HEK293 (cell line): ENCODE results near the gene UFL1.

Experiments used
- CTCF ChIA-PET: fragments of 350-600 bp; formaldehyde crosslinking; extraction: SDS; loops from one replicate; lab custom pipeline; 2021; ENCODE audit warnings: antibody characterized with exemption; lab: Yijun Ruan, JAX
- POLR2A ChIA-PET: fragments of 300-600 bp; formaldehyde crosslinking; extraction: SDS; loops from one replicate; lab custom pipeline; 2020; ENCODE audit warnings: antibody characterized with exemption, inconsistent platforms; lab: Yijun Ruan, JAX
- H3K27ac ChIP-seq: fragments of 200-500 bp; sonication (Bioruptor generic); 2 replicates; pipeline ENCODE4 v1.5.1; 2014; ENCODE audit warnings: low read depth, low read length, control low read depth, inconsistent platforms; ENCODE audit errors: extremely low read depth
- H3K36me3 ChIP-seq, 2 experiments: fragments of 200-500 bp in 1 of 2; sonication (Bioruptor generic) in 1 of 2; 1 replicate in 1 of 2; 2 replicates in 1 of 2; pipeline ENCODE4 v1.5.1; 2014 to 2017; ENCODE audit warnings: inconsistent platforms in 2 of 2, low read length in 2 of 2; ENCODE audit not compliant: control insufficient read depth in 2 of 2, insufficient read depth in 1 of 2
- H3K4me1 ChIP-seq: fragments of 200-500 bp; sonication (Bioruptor generic); 2 replicates; pipeline ENCODE4 v1.5.1; 2014; ENCODE audit warnings: mild to moderate bottlenecking, low read length, inconsistent platforms; ENCODE audit not compliant: control insufficient read depth, insufficient read depth
- H3K4me3 ChIP-seq: 2 replicates; pipeline ENCODE4 v1.5.1; 2011; ENCODE audit warnings: low read depth, mild to moderate bottlenecking, control low read depth, low read length, moderate library complexity
- H3K9me3 ChIP-seq: fragments of 200-500 bp; sonication (Bioruptor generic); 2 replicates; pipeline ENCODE4 v1.5.1; 2014; ENCODE audit warnings: low read depth, low read length, inconsistent platforms; ENCODE audit not compliant: control insufficient read depth, insufficient read depth
- GLIS1 ChIP-seq: fragments of 450-650 bp; formaldehyde crosslinking; IDR thresholded peaks from 2 replicates; pipeline ENCODE4 v1.5.1; 2016; ENCODE audit warnings: missing biosample characterization, missing genetic modification characterization
- KLF8 ChIP-seq: fragments of 450-650 bp; formaldehyde crosslinking; IDR thresholded peaks from 2 replicates; pipeline ENCODE4 v1.5.1; 2016; ENCODE audit warnings: missing biosample characterization, missing genetic modification characterization
- KLF9 ChIP-seq: fragments of 450-650 bp; formaldehyde crosslinking; IDR thresholded peaks from 2 replicates; pipeline ENCODE4 v1.5.1; 2016; ENCODE audit warnings: missing biosample characterization, missing genetic modification characterization, low read depth
- MEIS1 ChIP-seq: sonication (generic); formaldehyde crosslinking; IDR thresholded peaks from 2 replicates; pipeline ENCODE4 v1.8.1; 2022; ENCODE audit warnings: missing genetic modification reagents, mild to moderate bottlenecking, borderline replicate concordance
- MYNN ChIP-seq: fragments of 450-650 bp; formaldehyde crosslinking; IDR thresholded peaks from 2 replicates; pipeline ENCODE4 v1.5.1; 2016; ENCODE audit warnings: missing biosample characterization, missing genetic modification characterization, borderline replicate concordance
- PRDM2 ChIP-seq: fragments of 450-650 bp; formaldehyde crosslinking; IDR thresholded peaks from 2 replicates; pipeline ENCODE4 v1.5.1; 2016; ENCODE audit warnings: missing biosample characterization, missing genetic modification characterization, borderline replicate concordance
- SP2 ChIP-seq: fragments of 450-650 bp; formaldehyde crosslinking; IDR thresholded peaks from 2 replicates; pipeline ENCODE4 v1.5.1; 2016; ENCODE audit warnings: missing biosample characterization, missing genetic modification characterization
- SP7 ChIP-seq: fragments of 450-650 bp; formaldehyde crosslinking; IDR thresholded peaks from 2 replicates; pipeline ENCODE4 v1.5.1; 2016; ENCODE audit warnings: missing biosample characterization, missing genetic modification characterization
- TCF7L2 ChIP-seq: IDR thresholded peaks from 2 replicates; pipeline ENCODE4 v1.6.1; 2011; ENCODE audit warnings: low read depth, mild to moderate bottlenecking, inconsistent platforms, low read length, moderate library complexity, borderline replicate concordance
- YY2 ChIP-seq: fragments of 450-650 bp; formaldehyde crosslinking; IDR thresholded peaks from 2 replicates; pipeline ENCODE4 v1.5.1; 2016; ENCODE audit warnings: missing biosample characterization, missing genetic modification characterization
- ZBTB17 ChIP-seq: fragments of 450-650 bp; formaldehyde crosslinking; IDR thresholded peaks from 2 replicates; pipeline ENCODE4 v1.5.1; 2016; ENCODE audit warnings: missing biosample characterization, missing genetic modification characterization
- ZBTB48 ChIP-seq: fragments of 450-650 bp; formaldehyde crosslinking; IDR thresholded peaks from 2 replicates; pipeline ENCODE4 v1.5.1; 2016; ENCODE audit warnings: missing biosample characterization, missing genetic modification characterization
- ZFP69B ChIP-seq: fragments of 450-650 bp; formaldehyde crosslinking; IDR thresholded peaks from 2 replicates; pipeline ENCODE4 v1.5.1; 2016; ENCODE audit warnings: missing biosample characterization, missing genetic modification characterization
- ZNF169 ChIP-seq: fragments of 450-650 bp; formaldehyde crosslinking; IDR thresholded peaks from 2 replicates; pipeline ENCODE4 v1.5.1; 2016; ENCODE audit warnings: missing biosample characterization, missing genetic modification characterization
- ZNF221 ChIP-seq: fragments of 450-650 bp; formaldehyde crosslinking; IDR thresholded peaks from 2 replicates; pipeline ENCODE4 v1.5.1; 2017; ENCODE audit warnings: missing biosample characterization, missing genetic modification characterization, borderline replicate concordance
- ZNF223 ChIP-seq: fragments of 450-650 bp; formaldehyde crosslinking; IDR thresholded peaks from 2 replicates; pipeline ENCODE4 v1.5.1; 2016; ENCODE audit warnings: missing biosample characterization, missing genetic modification characterization
- ZNF274 ChIP-seq, 2 experiments: fragments of 200-500 bp in 1 of 2; fragments of 450-650 bp in 1 of 2; sonication (Bioruptor generic) in 1 of 2; formaldehyde crosslinking in 1 of 2; IDR thresholded peaks; 2 replicates each; pipeline versions ENCODE4 v1.5.1 to v1.6.1; 2014 to 2016; ENCODE audit warnings: borderline replicate concordance in 1 of 2, inconsistent platforms in 1 of 2, low read length in 1 of 2, missing biosample characterization in 1 of 2, missing genetic modification characterization in 1 of 2
- ZNF37A ChIP-seq: fragments of 450-650 bp; IDR thresholded peaks from 2 replicates; pipeline ENCODE4 v1.5.1; 2018; ENCODE audit warnings: missing biosample characterization, missing genetic modification characterization
- ZNF449 ChIP-seq: fragments of 450-650 bp; formaldehyde crosslinking; IDR thresholded peaks from 2 replicates; pipeline ENCODE4 v1.5.1; 2017; ENCODE audit warnings: missing biosample characterization, mild to moderate bottlenecking, missing genetic modification characterization, moderate library complexity
- ZNF521 ChIP-seq: fragments of 450-650 bp; formaldehyde crosslinking; IDR thresholded peaks from 2 replicates; pipeline ENCODE4 v1.5.1; 2017; ENCODE audit warnings: missing biosample characterization, mild to moderate bottlenecking, missing genetic modification characterization
- ZNF629 ChIP-seq: fragments of 450-650 bp; formaldehyde crosslinking; IDR thresholded peaks from 2 replicates; pipeline ENCODE4 v1.5.1; 2017; ENCODE audit warnings: missing biosample characterization, missing genetic modification characterization
- ZNF639 ChIP-seq: fragments of 450-650 bp; formaldehyde crosslinking; IDR thresholded peaks from 2 replicates; pipeline ENCODE4 v1.5.1; 2016; ENCODE audit warnings: missing biosample characterization, missing genetic modification characterization
- ZNF654 ChIP-seq: fragments of 450-650 bp; formaldehyde crosslinking; IDR thresholded peaks from 2 replicates; pipeline ENCODE4 v1.5.1; 2016; ENCODE audit warnings: low read depth, missing biosample characterization, missing genetic modification characterization
- ZNF664 ChIP-seq: fragments of 450-650 bp; formaldehyde crosslinking; IDR thresholded peaks from 2 replicates; pipeline ENCODE4 v1.5.1; 2016; ENCODE audit warnings: missing biosample characterization, missing genetic modification characterization
- ZNF768 ChIP-seq: fragments of 450-650 bp; formaldehyde crosslinking; IDR thresholded peaks from 2 replicates; pipeline ENCODE4 v1.5.1; 2018; ENCODE audit warnings: missing biosample characterization, mild to moderate bottlenecking, missing genetic modification characterization
- ZSCAN4 ChIP-seq: fragments of 450-650 bp; formaldehyde crosslinking; IDR thresholded peaks from 2 replicates; pipeline ENCODE4 v1.5.1; 2017; ENCODE audit warnings: missing biosample characterization, missing genetic modification characterization
- TF ChIP-seq, protein P1 (sequence below): fragments of 450-650 bp; formaldehyde crosslinking; IDR thresholded peaks from 2 replicates; pipeline ENCODE4 v1.5.1; 2016; ENCODE audit warnings: missing biosample characterization, missing genetic modification characterization

UFL1 gene

GRCh38 chr6:96521644-96522464, at the start of gene UFL1:
Gene UFL1, plus strand, starts transcription at chr6:96521806. Its CDS starts 68 bp downstream, at chr6:96521874.
- POLR2A ChIA-PET: interaction anchor here (0.7 to 2.0 kb wide), 3 partner anchors 10 to 403 kb away, joined by 3 to 7 read pairs (median 7); partner anchors contain the start of gene KLHL32
- peak within 1 kb of the TSS; percentile 90 for H3K27ac ChIP-seq
- TF ChIP-seq ZFP69B (no peak), PRDM2 (tag by site-specific recombination) (no peak), ZNF768 (tag by site-specific recombination) (no peak), ZNF449 (tag by site-specific recombination) (peak; percentile 54), ZNF169 (no peak), ZNF274 (IDR thresholded peaks at IDR 0.05; ENCODE audit: low read length) (no peak), ZNF274 (tag by site-specific recombination; IDR thresholded peaks at IDR 0.05; ENCODE audit: borderline replicate concordance) (no peak), SP7 (tag by site-specific recombination) (peak; percentile 78), ZSCAN4 (no peak), MEIS1 (no peak), SP2 (tag by site-specific recombination) (peak; percentile 86), ZBTB48 (tag by site-specific recombination) (no peak; the same call in 1 of the 2 replicates), ZNF654 (no peak), ZNF37A (tag by site-specific recombination) (no peak), ZNF629 (tag by site-specific recombination) (peak; percentile 83), ZBTB17 (tag by site-specific recombination) (peak; percentile 81), ZNF664 (no peak; the same call in 1 of the 2 replicates), ZNF221 (tag by site-specific recombination) (no peak), TCF7L2 (no peak), GLIS1 (tag by site-specific recombination) (peak; percentile 82), ZNF639 (no peak), ZNF223 (tag by site-specific recombination) (no peak), YY2 (tag by site-specific recombination) (no peak; the same call in 1 of the 2 replicates), MYNN (peak; percentile 17; the same call in 1 of the 2 replicates), KLF8 (peak; percentile 68), KLF9 (tag by site-specific recombination) (peak; percentile 57), ZNF521 (tag by site-specific recombination) (no peak)
- TF ChIP-seq, protein P1, sequence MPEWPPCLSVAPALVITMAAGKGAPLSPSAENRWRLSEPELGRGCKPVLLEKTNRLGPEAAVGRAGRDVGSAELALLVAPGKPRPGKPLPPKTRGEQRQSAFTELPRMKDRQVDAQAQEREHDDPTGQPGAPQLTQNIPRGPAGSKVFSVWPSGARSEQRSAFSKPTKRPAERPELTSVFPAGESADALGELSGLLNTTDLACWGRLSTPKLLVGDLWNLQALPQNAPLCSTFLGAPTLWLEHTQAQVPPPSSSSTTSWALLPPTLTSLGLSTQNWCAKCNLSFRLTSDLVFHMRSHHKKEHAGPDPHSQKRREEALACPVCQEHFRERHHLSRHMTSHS (tag by site-specific recombination): no peak

More at GRCh38 chr6:96521644-96522464, at the start of gene UFL1:
- Histone ChIP-seq H3K9me3 (no peaks in the 10 kb centered on the region), H3K4me3 (peak within 1 kb of the TSS; percentile 94), H3K4me1 (no peaks in the 10 kb centered on the region), H3K36me3 (peaks cover 9 to 16% of the 10 kb centered on the region in 2 experiments)
- CTCF ChIA-PET: no interaction called here
